Activated naive CD8-positive, alpha-beta T cell treated with anti-CD3 and anti-CD28 coated beads, Interleukin-2, amount 10 ng/mL, durations not matched to agents 7 days and 5 days (primary cell): ENCODE measurements around the gene ZMYND8. TPM values are rescaled to one million over a fixed set of nuclear protein-coding genes. Genes with fewer than 3 reads are reported as not detected.

Source experiments
- ATAC-seq: fragments of 150-1000 bp; cut with Tn5 transposase; one replicate; pipeline ENCODE4 v1.10.0; 2021; ENCODE audit warnings: low read depth, moderate library complexity
- POLR2A ChIA-PET: fragments of 350-600 bp; sonication (Branson Sonifier 250); formaldehyde crosslinking; loops from one replicate; lab custom pipeline; 2021; ENCODE audit warnings: antibody characterized with exemption; lab: Charles Lee
- DNase-seq: peaks from one replicate; pipeline ENCODE4 v3.0.0; 2021
- H3K27ac Mint-ChIP-seq: one replicate; pipeline ENCODE4 v1.8.0; 2022; ENCODE audit warnings: mild to moderate bottlenecking, mixed read lengths
- H3K27me3 Mint-ChIP-seq: one replicate; pipeline ENCODE4 v1.8.0; 2022; ENCODE audit warnings: mild to moderate bottlenecking, moderate library complexity, mixed read lengths
- H3K36me3 Mint-ChIP-seq: one replicate; pipeline ENCODE4 v1.8.0; 2021; ENCODE audit warnings: mild to moderate bottlenecking, mixed read lengths
- H3K4me1 Mint-ChIP-seq: one replicate; pipeline ENCODE4 v1.8.0; 2021; ENCODE audit warnings: mixed read lengths
- H3K4me3 Mint-ChIP-seq: one replicate; pipeline ENCODE4 v1.8.0; 2022; ENCODE audit warnings: mild to moderate bottlenecking, moderate library complexity, mixed read lengths
- H3K9me3 Mint-ChIP-seq: one replicate; pipeline ENCODE4 v1.8.0; 2021; ENCODE audit warnings: mixed read lengths
- total RNA-seq, 2 experiments: library from RNA; stranded (reverse); gene quantifications; one replicate each; pipeline ENCODE4 v1.2.3, GENCODE V29; 2021

ZMYND8 gene
- total RNA-seq, 2 experiments from 2014 or later = 51.0 to 51.5 TPM

DNA sequence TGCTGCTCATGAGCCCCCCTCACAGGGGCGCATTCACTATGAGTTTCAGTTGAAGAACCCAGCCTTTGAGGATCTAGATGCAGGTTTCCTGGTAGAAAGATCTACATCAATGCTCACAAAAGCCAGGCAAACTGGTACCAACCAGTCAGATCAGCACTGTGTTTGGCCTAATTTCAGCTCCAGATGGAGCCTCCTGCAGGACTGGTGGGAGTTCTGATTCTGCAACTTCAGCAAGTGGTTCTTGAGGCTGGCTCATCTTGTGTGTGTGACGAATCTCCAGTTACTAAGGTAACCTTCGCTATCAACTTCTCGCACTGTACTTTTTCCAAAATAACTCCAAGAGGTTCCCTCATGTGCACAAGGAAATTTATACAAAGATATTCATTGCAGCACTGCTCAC, 118.8 kb downstream of the ZMYND8 start:
- Mint-ChIP-seq H3K27me3 (no peaks in the 10 kb centered on the region), H3K4me1 (no peaks in the 10 kb centered on the region), H3K4me3 (no peak overlapping the region), H3K36me3 (peaks cover 44% of the 10 kb centered on the region), H3K9me3 (no peaks in the 10 kb centered on the region), H3K27ac (no peak overlapping the region)
- no peak for DNase-seq
- no peak for ATAC-seq
- POLR2A ChIA-PET = no interaction called here

DNA sequence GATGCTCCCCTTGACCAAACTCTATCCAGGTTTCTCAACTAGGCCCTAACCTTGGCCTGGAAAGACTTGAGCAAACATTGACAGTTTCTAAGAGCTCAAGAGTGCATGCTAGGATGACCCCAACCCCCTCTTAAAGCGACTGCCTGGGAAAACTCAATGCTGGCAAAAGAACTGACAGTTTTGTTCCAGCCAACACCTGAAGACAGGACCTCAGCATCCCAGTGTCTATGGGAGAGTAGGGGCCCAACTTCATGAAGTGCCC, 119.9 kb downstream of the ZMYND8 start:
- H3K27me3 Mint-ChIP-seq = no peaks in the 10 kb centered on the region
- no peak for ATAC-seq
- no peaks in the 10 kb centered on the region for H3K9me3 Mint-ChIP-seq
- POLR2A ChIA-PET = no interaction called here
- no peak overlapping the region for H3K27ac Mint-ChIP-seq
- DNase-seq = no peak
- no peaks in the 10 kb centered on the region for H3K4me1 Mint-ChIP-seq
- H3K4me3 Mint-ChIP-seq = no peak overlapping the region
- H3K36me3 Mint-ChIP-seq = peaks cover 44% of the 10 kb centered on the region

DNA sequence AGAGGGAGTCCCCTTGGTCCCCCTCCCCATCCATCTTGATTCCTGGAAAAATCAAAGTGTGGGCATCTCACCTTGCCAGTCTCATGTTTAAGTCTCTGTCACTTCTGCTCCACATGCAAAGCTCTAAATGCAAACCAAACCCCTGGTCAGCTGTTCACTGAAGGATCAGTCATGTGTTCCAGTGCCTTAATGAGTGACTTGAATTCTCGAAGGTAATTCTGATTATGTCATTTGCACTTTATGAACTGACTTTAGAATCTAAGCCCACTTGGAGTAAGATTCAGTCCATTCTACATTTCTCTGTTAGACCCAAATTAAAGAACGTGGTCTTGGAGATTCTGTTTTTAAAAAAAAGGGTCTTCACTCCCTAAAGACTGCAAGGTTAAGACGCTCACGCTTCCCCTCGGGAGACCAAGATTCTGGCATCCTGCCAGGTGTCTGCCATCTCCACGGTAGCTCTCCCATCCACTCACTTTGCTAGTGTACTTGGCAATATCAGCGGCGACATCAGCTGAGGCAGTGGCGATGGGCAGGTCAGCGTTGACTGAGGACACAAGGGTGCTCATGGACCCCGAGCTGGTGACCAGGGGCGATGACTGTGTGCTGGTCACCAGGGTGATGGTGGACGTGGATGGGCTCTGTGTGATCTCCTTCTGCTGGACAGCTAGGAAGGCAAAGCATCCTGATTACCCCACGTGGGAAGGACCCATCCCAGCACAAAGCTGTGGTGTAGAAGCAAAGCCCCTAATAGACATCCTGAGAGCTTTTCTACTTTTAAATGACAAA, 120.5 kb downstream of the ZMYND8 start:
- H3K4me3 Mint-ChIP-seq = no peak overlapping the region
- DNase-seq = no peak
- H3K27ac Mint-ChIP-seq = no peak overlapping the region
- no peaks in the 10 kb centered on the region for H3K27me3 Mint-ChIP-seq
- POLR2A ChIA-PET = interaction anchor here (0.7 kb wide), 1 partner anchor 245 kb away, joined by 3 read pairs; no protein-coding TSS in a partner anchor
- H3K4me1 Mint-ChIP-seq = no peaks in the 10 kb centered on the region
- H3K9me3 Mint-ChIP-seq = no peaks in the 10 kb centered on the region
- no peak for ATAC-seq
- H3K36me3 Mint-ChIP-seq = peaks cover 45% of the 10 kb centered on the region

DNA sequence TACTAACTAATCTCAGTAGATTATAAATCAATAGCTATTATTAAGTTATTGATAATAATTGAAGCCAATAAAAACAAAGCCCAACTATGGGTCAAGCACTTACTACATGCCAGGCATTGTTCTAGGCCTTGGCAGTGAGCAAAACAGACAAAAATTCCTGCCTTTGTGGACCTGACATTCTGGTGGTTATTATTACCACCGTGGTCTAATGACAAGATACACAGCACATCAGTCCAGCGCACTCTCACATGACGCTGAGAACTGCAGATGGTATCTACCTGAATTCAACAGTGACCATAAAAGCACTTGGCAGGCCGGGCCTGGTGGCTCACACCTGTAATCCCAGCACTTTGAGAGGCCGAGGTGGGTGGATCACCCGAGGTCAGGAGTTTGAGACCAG, 121.4 kb downstream of the ZMYND8 start:
- POLR2A ChIA-PET = no interaction called here
- Mint-ChIP-seq H3K4me3 (no peak overlapping the region), H3K9me3 (no peaks in the 10 kb centered on the region), H3K36me3 (peaks cover 52% of the 10 kb centered on the region), H3K27ac (no peak overlapping the region), H3K4me1 (no peaks in the 10 kb centered on the region), H3K27me3 (no peaks in the 10 kb centered on the region)
- ATAC-seq (no peak), DNase-seq (no peak)

DNA sequence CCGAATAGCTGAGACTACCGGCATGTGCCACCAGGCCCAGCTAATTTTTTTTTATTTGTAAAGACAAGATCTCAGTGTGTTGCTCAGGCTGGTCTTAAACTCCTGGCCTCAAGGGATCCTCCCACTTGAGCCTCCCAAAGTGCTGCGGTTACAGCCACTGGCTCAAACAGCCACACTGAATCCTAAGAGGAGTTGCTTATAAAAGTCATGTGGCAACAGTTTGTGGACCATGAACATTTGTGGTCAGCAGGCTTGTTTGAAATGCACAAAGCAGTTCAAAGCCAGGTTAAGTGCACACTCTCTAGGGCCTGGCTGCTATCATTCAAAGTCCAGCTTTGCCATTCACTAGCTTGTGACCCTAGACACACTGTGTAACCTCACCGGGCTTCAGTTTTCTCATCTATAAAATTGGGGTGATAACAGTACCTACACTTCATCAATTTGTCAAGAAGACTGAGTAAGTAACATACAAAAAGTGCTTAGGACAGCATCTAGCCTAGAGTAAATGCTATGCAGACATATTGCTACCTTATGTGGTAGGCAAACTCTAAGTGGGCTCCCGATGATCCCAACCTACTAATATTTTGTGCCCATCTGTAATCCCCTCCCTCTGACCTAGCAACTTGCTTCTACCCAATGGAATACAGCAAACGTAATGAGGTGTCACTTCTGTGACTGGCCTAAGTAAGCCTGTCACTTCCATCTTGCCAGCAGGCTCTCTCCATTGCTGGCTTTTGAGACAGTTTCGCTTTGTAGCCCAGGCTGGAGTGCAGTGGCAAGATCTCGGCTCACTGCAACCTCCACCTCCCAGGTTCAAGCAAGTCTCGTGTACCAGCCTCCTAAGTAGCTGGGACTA, 122.9 kb downstream of the ZMYND8 start:
- peaks cover 43% of the 10 kb centered on the region for H3K36me3 Mint-ChIP-seq
- DNase-seq (no peak), ATAC-seq (no peak)
- no peak overlapping the region for H3K4me3 Mint-ChIP-seq
- no peaks in the 10 kb centered on the region for H3K9me3 Mint-ChIP-seq
- H3K27ac Mint-ChIP-seq = no peak overlapping the region
- H3K4me1 Mint-ChIP-seq = no peaks in the 10 kb centered on the region
- POLR2A ChIA-PET = interaction anchor here (0.5 kb wide), 1 partner anchor 100 kb away, joined by 3 read pairs; no protein-coding TSS in a partner anchor
- no peaks in the 10 kb centered on the region for H3K27me3 Mint-ChIP-seq

DNA sequence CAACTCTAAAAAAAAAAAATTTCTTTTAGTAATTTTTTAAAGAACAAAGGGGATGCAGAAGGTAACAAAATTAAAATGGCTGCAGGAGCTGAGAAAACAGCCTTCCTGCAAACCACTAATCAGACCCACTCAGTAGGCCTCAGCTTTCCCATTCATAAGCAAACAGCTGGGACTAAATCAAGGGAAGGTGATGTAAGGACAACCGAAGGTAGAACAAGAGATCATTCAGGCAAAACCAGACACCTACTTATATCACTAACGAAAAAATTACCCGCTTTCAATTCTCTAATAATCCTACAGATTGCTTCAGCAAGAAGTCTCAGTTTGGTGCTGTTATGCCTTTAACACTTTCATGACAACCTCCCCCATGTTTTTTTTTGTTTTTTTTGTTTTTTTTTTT, 124.0 kb downstream of the ZMYND8 start:
- DNase-seq = no peak
- H3K27me3 Mint-ChIP-seq = no peaks in the 10 kb centered on the region

DNA sequence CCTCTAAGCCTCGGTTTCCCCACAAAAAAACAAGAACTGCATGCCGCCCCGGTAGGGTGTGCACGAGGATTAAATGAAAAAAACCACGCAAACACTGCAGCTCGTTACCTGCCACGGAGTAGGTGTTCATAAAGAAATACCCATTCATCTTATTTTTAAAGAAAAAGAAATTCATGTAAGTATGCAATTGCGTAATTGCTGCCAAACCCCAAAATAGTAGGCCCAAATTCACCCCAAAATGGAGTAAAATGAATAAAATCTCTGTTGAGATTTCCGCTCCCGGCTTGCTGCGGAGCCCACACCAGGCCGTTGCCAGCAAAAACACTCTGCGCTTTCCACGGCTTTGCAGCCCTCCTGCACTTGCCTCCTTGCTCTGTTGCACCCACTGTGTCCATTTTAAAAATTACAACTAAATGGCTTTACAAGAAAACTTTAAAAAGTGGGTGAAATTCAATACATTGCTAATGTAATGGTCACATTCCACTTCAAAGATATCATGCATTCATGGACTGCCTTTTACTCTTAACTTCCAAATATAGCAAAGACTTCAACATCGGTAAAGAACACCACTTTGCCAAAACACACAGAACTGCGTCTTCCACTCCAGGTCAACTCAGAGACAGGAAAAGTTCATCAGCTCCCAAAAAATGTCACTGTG, 125.0 kb downstream of the ZMYND8 start:
- Mint-ChIP-seq H3K4me3 (no peak overlapping the region), H3K9me3 (no peaks in the 10 kb centered on the region), H3K27ac (no peak overlapping the region), H3K4me1 (no peaks in the 10 kb centered on the region), H3K36me3 (peaks cover 33% of the 10 kb centered on the region), H3K27me3 (no peaks in the 10 kb centered on the region)
- POLR2A ChIA-PET = no interaction called here
- ATAC-seq = no peak
- DNase-seq = no peak

More for the DNA sequence above, 124.0 kb downstream of the ZMYND8 start:
- H3K27ac Mint-ChIP-seq = no peak overlapping the region
- peaks cover 37% of the 10 kb centered on the region for H3K36me3 Mint-ChIP-seq
- no peaks in the 10 kb centered on the region for H3K4me1 Mint-ChIP-seq
- H3K4me3 Mint-ChIP-seq = no peak overlapping the region
- POLR2A ChIA-PET = no interaction called here
- H3K9me3 Mint-ChIP-seq = no peaks in the 10 kb centered on the region
- ATAC-seq = no peak

DNA sequence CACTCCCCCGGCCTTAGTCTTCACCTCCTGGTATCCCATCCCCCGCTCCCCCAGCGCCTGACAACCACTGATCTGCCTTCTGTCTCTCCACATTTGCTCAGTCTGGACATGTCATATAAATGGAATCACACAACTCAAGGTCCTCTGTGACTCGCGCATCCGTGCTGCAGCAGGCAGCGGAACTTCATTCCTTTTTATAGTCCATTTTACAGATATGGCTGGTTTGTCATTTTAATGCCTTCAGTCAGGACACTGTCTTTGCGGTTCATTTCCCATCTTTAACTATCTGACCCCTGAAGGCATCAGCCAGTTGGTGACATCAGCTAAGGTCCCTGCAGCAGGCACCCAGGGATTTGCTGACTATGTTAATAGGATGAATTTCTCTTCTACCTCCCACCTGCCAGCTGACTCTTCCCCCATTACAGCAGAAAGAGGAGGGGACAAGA, 125.7 kb downstream of the ZMYND8 start:
- Mint-ChIP-seq H3K27ac (no peak overlapping the region), H3K4me1 (no peaks in the 10 kb centered on the region), H3K9me3 (no peaks in the 10 kb centered on the region), H3K4me3 (no peak overlapping the region), H3K36me3 (peaks cover 27% of the 10 kb centered on the region), H3K27me3 (no peaks in the 10 kb centered on the region)
- no peak for ATAC-seq
- DNase-seq = no peak
- POLR2A ChIA-PET = no interaction called here

DNA sequence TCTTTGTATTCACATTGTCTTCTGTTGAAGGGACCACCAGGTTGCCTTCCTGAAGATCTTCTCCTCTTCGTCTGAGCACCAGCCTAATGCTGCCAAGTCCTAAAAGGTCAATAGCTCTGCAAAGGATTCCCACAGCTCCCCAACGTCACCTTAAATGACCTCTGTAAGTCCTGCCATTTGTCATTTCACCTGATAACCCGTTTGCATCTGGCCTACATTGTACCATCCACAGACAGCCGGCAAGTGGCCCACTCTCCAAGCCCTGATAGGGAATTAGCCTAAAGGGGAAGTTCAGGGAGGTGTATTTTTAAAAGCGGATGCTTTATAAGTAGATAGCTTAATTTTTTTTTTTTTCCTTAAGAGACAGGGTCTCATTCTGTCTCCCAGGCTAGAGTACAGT, 127.8 kb downstream of the ZMYND8 start:
- ATAC-seq = no peak
- H3K9me3 Mint-ChIP-seq = no peaks in the 10 kb centered on the region
- no peaks in the 10 kb centered on the region for H3K27me3 Mint-ChIP-seq
- H3K36me3 Mint-ChIP-seq = peaks cover 27% of the 10 kb centered on the region
- H3K4me1 Mint-ChIP-seq = no peaks in the 10 kb centered on the region
- H3K27ac Mint-ChIP-seq = peak overlapping the region; percentile 46
- H3K4me3 Mint-ChIP-seq = no peak overlapping the region
- DNase-seq = no peak
- POLR2A ChIA-PET = no interaction called here

DNA sequence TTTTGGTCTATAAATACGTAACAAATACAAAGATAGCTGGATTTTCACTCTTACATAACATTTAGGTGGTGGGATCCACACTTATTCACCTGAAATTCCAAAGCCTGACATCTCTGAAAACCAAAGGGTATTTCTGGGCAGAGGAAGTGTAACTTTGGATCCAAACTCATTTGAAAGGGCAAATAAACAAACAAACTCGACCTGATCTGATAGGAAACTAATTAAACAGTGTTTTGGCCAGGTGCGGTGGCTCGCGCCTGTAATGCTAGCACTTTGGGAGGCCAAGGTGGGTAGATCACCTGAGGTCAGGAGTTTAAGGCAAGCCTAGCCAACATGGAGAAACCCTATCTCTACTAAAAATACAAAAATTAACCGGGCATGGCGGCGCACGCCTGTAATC, 128.9 kb downstream of the ZMYND8 start:
- Mint-ChIP-seq H3K36me3 (peaks cover 33% of the 10 kb centered on the region), H3K9me3 (no peaks in the 10 kb centered on the region), H3K4me3 (no peak overlapping the region), H3K4me1 (no peaks in the 10 kb centered on the region), H3K27me3 (no peaks in the 10 kb centered on the region), H3K27ac (no peak overlapping the region)
- DNase-seq (no peak), ATAC-seq (no peak)
- POLR2A ChIA-PET = no interaction called here

DNA sequence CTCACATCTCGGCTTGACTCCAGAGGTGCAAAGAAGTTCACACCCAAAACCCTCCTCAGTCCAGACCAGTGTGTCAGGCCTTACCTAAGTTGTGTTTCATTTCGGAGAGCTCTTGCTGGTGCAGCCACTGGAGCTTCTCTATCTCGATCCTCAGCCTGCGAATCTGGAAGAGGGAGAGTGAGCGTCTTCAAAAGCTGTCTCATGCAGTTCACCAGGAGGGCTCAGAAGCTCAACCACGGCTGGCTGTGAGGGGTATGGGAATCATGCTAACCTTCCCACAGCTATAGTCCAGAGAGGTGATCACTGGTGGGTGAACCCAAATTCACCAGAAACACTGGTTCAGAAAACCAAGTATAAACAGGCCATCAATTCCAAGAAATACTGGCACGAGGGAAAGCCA, 129.4 kb downstream of the ZMYND8 start:
- Mint-ChIP-seq H3K4me3 (no peak overlapping the region), H3K27me3 (no peaks in the 10 kb centered on the region), H3K27ac (no peak overlapping the region), H3K36me3 (peaks cover 38% of the 10 kb centered on the region), H3K9me3 (no peaks in the 10 kb centered on the region), H3K4me1 (peaks cover 3% of the 10 kb centered on the region)
- no peak for DNase-seq
- ATAC-seq = no peak
- POLR2A ChIA-PET = no interaction called here

DNA sequence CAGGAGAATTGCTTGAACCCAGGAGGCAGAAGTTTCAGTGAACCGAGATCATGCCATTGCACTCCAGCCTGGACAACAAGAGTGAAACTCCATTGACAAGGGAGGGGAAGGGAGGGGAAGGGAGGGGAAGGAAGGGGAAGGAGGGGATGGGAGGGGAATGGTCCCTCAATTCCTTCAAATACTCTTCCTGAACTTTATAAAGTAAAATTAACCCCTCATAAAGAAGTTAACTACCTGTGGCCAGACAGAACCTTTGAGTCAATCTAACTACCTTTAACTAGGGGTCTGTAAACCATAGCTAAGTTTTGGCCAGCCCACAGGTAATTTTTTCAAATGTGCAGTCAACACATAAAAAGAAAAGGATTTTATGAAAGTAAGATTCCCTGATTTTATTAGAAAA, 131.0 kb downstream of the ZMYND8 start:
- H3K36me3 Mint-ChIP-seq = peaks cover 33% of the 10 kb centered on the region
- H3K27me3 Mint-ChIP-seq = no peaks in the 10 kb centered on the region
- H3K27ac Mint-ChIP-seq = no peak overlapping the region
- H3K4me3 Mint-ChIP-seq = no peak overlapping the region
- ATAC-seq (no peak), DNase-seq (no peak)
- POLR2A ChIA-PET = interaction anchor here (0.7 kb wide), 1 partner anchor 42 kb away, joined by 3 read pairs; no protein-coding TSS in a partner anchor
- H3K4me1 Mint-ChIP-seq = peaks cover 8% of the 10 kb centered on the region
- H3K9me3 Mint-ChIP-seq = no peaks in the 10 kb centered on the region

DNA sequence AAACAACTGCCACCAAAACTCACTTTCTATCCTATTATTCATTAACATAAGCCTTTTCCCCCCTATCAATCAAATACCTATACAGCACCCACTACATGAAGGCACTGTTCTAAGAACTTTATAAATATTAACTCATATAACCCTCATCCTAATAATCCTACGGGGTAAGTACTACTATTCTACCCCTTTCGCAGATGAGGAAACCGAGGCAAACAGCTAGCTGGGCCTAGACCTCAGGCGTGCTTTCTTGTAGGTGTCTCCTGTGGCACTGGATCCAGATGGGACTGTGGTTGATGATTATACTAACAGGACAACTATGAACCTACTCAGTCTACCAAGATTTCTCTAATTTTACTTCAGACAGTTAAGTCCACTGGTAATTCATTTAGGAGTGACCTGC, 131.6 kb downstream of the ZMYND8 start:
- Mint-ChIP-seq H3K4me1 (peaks cover 8% of the 10 kb centered on the region), H3K4me3 (no peak overlapping the region), H3K27ac (no peak overlapping the region), H3K27me3 (no peaks in the 10 kb centered on the region), H3K9me3 (no peaks in the 10 kb centered on the region), H3K36me3 (peaks cover 36% of the 10 kb centered on the region)
- POLR2A ChIA-PET = no interaction called here
- no peak for DNase-seq
- ATAC-seq = no peak
